ENCODE data around the gene MYO3B.
"Not testable (repeated sequence)": the region's sequence is repeated elsewhere in the genome, so short reads cannot be mapped to it uniquely, and the experiment has no call there.

Gene MYO3B

DNA sequence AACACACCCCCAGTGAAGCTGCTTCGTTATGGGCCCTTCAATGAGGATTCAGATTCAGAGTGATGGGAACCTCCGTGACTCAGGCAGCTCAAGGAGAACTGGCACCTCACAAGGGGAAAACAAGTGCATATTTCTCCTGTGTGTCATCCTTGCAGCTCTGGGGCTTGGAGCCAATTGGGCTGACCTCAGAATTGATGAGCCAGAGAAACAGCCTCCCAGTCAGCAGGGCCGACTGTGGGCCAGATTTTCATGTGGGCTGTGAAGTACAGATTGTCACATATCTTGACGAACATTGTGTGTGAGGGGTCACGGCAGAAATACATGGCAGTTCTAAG is 347.6 kb downstream of the MYO3B start:
- no peaks in the 10 kb centered on the region for H3K27me3 ChIP-seq (ENCODE audit: control insufficient read depth, insufficient read depth, low read length)
- H3K4me3 ChIP-seq (ENCODE audit: low read depth, low read length), result no peak overlapping the region

DNA sequence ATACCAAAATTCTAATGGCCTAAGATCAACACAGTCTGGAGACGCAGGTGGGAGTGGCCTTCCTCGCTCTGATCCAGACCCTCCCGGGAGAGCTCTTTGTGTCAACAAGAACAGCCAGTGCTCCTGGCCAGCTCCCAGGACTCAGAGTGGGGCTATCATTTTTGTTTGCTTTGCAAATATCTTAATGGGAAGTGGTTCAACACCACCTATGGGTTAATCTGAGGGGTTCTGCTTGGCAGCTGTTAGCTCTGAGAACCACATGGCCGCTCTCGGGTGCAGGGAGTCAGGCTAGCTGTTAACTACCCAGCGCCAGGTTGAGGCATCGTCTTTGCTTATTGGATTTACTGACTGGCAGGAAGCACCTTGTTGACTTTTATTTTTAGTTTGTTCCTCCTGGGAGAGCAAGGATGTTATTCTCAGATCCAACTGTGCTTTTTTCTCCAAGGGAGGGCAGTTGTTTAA is 352.4 kb downstream of the MYO3B start:
- Histone ChIP-seq H3K9ac (ENCODE audit: low read depth, low read length) (no peak overlapping the region), H3K4me3 (ENCODE audit: low read depth, low read length) (no peak overlapping the region)

More for the DNA sequence above, 347.6 kb downstream of the MYO3B start:
- H3K9me3 ChIP-seq (ENCODE audit: control insufficient read depth, insufficient read depth, low read length), result no peaks in the 10 kb centered on the region
- peaks cover 4% of the 10 kb centered on the region for H3K4me1 ChIP-seq (ENCODE audit: control insufficient read depth, insufficient read depth, low read length)
- H3K9ac ChIP-seq (ENCODE audit: low read depth, low read length), result no peak overlapping the region
- H3K36me3 ChIP-seq (ENCODE audit: control insufficient read depth, insufficient read depth, low read length), result no peaks in the 10 kb centered on the region

DNA sequence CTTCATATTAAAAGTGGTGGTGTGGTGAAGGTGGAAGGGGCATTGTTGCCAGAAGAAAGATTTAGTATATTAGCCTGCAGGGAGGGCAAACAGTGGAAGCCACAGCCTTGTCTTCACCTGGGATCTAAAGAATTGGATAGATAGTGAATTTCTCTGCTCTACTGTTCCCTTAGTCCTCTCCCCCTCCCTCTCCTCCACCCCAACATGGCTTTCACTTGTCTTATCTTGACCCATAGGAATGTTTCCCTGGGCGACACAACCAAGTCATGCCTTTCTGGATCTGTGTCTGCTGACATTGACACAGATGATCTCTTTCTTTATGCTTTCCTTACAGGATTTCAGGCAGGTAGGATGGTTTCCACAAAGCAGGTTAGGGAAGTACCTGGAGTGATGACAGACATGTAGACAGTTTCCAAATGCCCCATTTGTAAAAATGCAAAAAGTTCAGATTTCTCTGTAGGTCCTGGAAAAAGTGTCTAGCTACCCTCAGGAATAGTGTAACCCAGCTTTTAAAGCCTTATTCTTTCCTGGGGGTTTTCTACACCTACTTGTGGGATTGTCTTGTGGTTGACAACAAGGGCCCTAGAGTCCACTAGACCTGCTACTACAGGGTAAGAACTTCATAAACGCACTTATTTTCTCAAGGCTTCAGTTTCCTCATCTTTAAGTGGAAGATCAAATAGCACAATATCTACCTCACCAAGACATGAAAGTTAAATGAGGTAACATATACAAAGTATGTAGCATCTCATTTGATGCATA is 353.0 kb downstream of the MYO3B start:
- Histone ChIP-seq H3K9me3 (ENCODE audit: control insufficient read depth, insufficient read depth, low read length) (no peaks in the 10 kb centered on the region), H3K4me1 (ENCODE audit: control insufficient read depth, insufficient read depth, low read length) (peaks cover 4% of the 10 kb centered on the region), H3K36me3 (ENCODE audit: control insufficient read depth, insufficient read depth, low read length) (no peaks in the 10 kb centered on the region), H3K4me3 (ENCODE audit: low read depth, low read length) (no peak overlapping the region), H3K27me3 (ENCODE audit: control insufficient read depth, insufficient read depth, low read length) (no peaks in the 10 kb centered on the region), H3K9ac (ENCODE audit: low read depth, low read length) (no peak overlapping the region)

More for the DNA sequence above, 352.4 kb downstream of the MYO3B start:
- Histone ChIP-seq H3K36me3 (ENCODE audit: control insufficient read depth, insufficient read depth, low read length) (no peaks in the 10 kb centered on the region), H3K27me3 (ENCODE audit: control insufficient read depth, insufficient read depth, low read length) (no peaks in the 10 kb centered on the region), H3K4me1 (ENCODE audit: control insufficient read depth, insufficient read depth, low read length) (peaks cover 6% of the 10 kb centered on the region), H3K9me3 (ENCODE audit: control insufficient read depth, insufficient read depth, low read length) (no peaks in the 10 kb centered on the region)

DNA sequence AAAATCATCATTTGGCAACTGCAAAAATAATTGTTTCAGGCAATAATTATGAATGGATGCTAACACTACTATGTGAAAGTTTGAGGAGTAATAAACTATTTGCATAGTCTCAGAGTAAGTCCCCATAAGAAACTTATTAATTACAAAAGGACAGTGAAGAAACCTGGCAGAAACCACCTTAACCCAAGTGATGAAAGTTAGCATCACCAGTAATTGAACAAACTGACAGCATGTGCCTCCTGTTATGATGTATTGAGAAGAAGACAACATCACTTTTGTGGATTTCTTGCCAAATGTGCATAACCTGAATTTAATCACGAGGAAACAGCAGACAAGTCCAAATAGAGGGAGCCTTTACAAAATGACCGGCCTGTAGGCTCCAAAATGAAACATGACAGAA is 353.9 kb downstream of the MYO3B start:
- H3K4me3 ChIP-seq (ENCODE audit: low read depth, low read length), result no peak overlapping the region
- no peaks in the 10 kb centered on the region for H3K9me3 ChIP-seq (ENCODE audit: control insufficient read depth, insufficient read depth, low read length)
- H3K27me3 ChIP-seq (ENCODE audit: control insufficient read depth, insufficient read depth, low read length), result no peaks in the 10 kb centered on the region
- H3K4me1 ChIP-seq (ENCODE audit: control insufficient read depth, insufficient read depth, low read length), result peaks cover 4% of the 10 kb centered on the region
- no peaks in the 10 kb centered on the region for H3K36me3 ChIP-seq (ENCODE audit: control insufficient read depth, insufficient read depth, low read length)
- H3K9ac ChIP-seq (ENCODE audit: low read depth, low read length), result no peak overlapping the region

DNA sequence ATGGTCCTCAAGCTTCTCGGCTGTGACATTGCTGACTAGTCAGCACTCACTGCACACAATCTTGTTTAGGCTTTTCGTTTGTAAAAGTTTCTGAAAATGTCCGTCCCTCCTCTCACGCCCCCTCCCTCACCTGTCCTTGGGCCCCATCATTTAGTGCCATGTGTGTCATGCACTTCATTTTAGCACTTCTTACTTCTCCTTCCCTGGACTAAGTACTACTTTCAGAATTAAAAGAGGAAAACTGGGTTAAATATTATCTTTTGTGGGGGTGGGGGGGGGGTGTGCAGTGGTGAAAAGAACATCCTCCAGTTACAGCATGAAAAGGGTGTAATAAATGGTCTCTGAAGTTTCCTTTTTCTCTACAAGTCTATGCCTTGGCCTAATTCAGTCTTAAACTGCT is 355.2 kb downstream of the MYO3B start:
- Histone ChIP-seq H3K27me3 (ENCODE audit: control insufficient read depth, insufficient read depth, low read length) (no peaks in the 10 kb centered on the region), H3K9ac (ENCODE audit: low read depth, low read length) (no peak overlapping the region), H3K4me3 (ENCODE audit: low read depth, low read length) (no peak overlapping the region), H3K4me1 (ENCODE audit: control insufficient read depth, insufficient read depth, low read length) (peaks cover 4% of the 10 kb centered on the region), H3K9me3 (ENCODE audit: control insufficient read depth, insufficient read depth, low read length) (no peaks in the 10 kb centered on the region), H3K36me3 (ENCODE audit: control insufficient read depth, insufficient read depth, low read length) (no peaks in the 10 kb centered on the region)

DNA sequence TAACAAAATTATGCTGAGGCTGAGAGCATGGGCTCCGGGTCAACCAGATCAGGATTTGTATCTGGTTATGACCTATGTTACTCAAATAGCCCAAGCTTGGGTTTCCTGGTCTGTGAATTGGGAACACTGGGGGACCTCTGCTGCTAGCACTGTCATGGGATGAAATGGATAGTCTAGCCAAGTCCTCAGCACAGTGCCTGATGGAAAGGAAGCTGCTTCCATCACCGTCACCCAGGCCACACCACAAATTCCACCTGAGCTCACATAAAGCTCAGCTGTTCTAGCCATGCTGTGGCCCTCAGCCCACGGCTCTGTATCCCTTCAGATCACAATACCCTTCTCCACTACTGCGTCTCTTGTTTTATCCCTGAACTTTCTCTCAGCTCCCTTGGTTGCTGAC is 357.6 kb downstream of the MYO3B start:
- Histone ChIP-seq H3K27me3 (ENCODE audit: control insufficient read depth, insufficient read depth, low read length) (no peaks in the 10 kb centered on the region), H3K4me3 (ENCODE audit: low read depth, low read length) (no peak overlapping the region), H3K9me3 (ENCODE audit: control insufficient read depth, insufficient read depth, low read length) (no peaks in the 10 kb centered on the region), H3K36me3 (ENCODE audit: control insufficient read depth, insufficient read depth, low read length) (no peaks in the 10 kb centered on the region), H3K9ac (ENCODE audit: low read depth, low read length) (no peak overlapping the region), H3K4me1 (ENCODE audit: control insufficient read depth, insufficient read depth, low read length) (peaks cover 3% of the 10 kb centered on the region)

DNA sequence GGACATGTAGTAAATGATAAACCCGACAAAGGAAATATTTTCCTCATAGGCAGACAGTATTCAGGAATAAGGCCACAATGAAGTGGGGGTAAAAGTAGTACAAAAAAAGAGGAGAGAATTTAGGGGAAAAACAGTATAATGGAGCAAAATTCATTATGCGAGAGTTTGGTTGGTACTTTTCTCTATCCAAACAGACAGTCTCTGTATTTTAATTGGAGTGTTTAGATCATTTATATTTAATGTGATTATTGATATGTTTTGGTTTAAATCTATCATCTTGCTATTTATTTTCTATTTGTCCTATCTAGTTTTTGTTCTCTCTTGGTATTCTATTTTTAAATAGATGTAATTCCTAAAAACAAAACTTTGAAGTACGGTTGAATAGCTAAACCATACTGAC is 366.9 kb downstream of the MYO3B start:
- Histone ChIP-seq H3K36me3 (ENCODE audit: control insufficient read depth, insufficient read depth, low read length) (no peaks in the 10 kb centered on the region), H3K9me3 (ENCODE audit: control insufficient read depth, insufficient read depth, low read length) (no peaks in the 10 kb centered on the region), H3K27me3 (ENCODE audit: control insufficient read depth, insufficient read depth, low read length) (no peaks in the 10 kb centered on the region), H3K4me3 (ENCODE audit: low read depth, low read length) (no peak overlapping the region), H3K9ac (ENCODE audit: low read depth, low read length) (no peak overlapping the region), H3K4me1 (ENCODE audit: control insufficient read depth, insufficient read depth, low read length) (no peaks in the 10 kb centered on the region)

DNA sequence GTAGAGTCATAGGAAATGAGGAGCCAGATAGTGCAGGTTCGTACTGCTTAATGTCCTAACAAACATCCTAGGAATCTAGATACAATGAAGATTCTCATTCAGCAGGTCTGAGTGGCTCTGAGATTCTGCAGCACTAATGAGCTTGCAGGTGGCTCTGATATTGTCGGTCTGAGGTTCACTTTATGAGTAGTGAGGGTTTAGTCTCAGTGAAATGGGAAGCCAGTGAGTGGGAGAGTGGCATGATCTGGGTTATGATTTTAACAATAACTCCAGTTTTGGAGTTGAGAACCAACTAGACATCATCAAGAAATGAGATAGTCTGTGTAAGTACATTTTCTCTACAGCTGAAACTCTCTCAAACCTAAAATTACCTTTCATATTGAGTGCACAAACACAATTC is 370.4 kb downstream of the MYO3B start:
- H3K4me1 ChIP-seq (ENCODE audit: control insufficient read depth, insufficient read depth, low read length), result no peaks in the 10 kb centered on the region
- H3K27me3 ChIP-seq (ENCODE audit: control insufficient read depth, insufficient read depth, low read length), result no peaks in the 10 kb centered on the region
- no peaks in the 10 kb centered on the region for H3K9me3 ChIP-seq (ENCODE audit: control insufficient read depth, insufficient read depth, low read length)
- H3K9ac ChIP-seq (ENCODE audit: low read depth, low read length), result no peak overlapping the region
- H3K4me3 ChIP-seq (ENCODE audit: low read depth, low read length), result no peak overlapping the region
- H3K36me3 ChIP-seq (ENCODE audit: control insufficient read depth, insufficient read depth, low read length), result no peaks in the 10 kb centered on the region

DNA sequence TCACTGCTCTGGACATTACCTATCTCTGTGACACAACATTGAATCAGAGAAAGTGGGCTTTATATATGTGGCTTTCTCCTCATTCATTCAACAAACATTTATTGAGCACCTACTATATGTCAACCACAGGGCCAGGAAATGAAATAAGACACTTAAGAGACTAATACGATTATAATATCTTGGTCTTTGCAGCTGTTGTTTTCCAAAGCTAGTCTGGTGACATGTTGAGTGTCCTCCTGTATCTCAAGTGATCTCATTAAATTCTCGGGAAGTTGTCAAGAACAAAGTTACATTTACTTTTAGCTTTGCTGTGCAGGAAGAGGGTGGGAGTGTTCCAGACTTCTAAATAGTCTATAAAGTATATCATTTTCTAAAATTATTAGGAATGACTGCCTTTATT is 372.6 kb downstream of the MYO3B start:
- Histone ChIP-seq H3K9ac (ENCODE audit: low read depth, low read length) (no peak overlapping the region), H3K36me3 (ENCODE audit: control insufficient read depth, insufficient read depth, low read length) (no peaks in the 10 kb centered on the region), H3K4me1 (ENCODE audit: control insufficient read depth, insufficient read depth, low read length) (no peaks in the 10 kb centered on the region)

DNA sequence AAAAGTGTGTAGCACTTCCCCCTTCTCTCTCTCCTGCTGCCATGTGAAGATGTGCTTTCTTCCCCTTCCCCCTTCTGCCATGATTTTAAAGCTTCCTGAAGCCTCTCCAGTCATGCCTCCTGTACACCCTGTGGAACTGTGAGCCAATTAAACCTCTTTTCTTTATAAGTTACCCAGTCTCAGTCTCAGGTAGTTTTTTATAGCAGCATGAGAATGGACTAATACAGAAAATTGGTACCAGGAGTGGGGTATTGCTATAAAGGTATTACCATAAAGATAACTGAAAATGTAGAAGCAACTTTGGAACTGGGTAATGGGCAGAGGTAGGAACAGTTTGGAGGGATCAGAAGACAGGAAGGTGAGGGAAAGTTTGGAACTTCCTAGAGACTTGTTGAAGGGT is 374.0 kb downstream of the MYO3B start:
- H3K4me1 ChIP-seq (ENCODE audit: control insufficient read depth, insufficient read depth, low read length); H3K9ac ChIP-seq (ENCODE audit: low read depth, low read length); H3K9me3 ChIP-seq (ENCODE audit: control insufficient read depth, insufficient read depth, low read length); H3K4me3 ChIP-seq (ENCODE audit: low read depth, low read length); H3K27me3 ChIP-seq (ENCODE audit: control insufficient read depth, insufficient read depth, low read length); H3K36me3 ChIP-seq (ENCODE audit: control insufficient read depth, insufficient read depth, low read length): not testable (repeated sequence)

More for the DNA sequence above, 372.6 kb downstream of the MYO3B start:
- Histone ChIP-seq H3K9me3 (ENCODE audit: control insufficient read depth, insufficient read depth, low read length) (no peaks in the 10 kb centered on the region), H3K27me3 (ENCODE audit: control insufficient read depth, insufficient read depth, low read length) (no peaks in the 10 kb centered on the region), H3K4me3 (ENCODE audit: low read depth, low read length) (no peak overlapping the region)

DNA sequence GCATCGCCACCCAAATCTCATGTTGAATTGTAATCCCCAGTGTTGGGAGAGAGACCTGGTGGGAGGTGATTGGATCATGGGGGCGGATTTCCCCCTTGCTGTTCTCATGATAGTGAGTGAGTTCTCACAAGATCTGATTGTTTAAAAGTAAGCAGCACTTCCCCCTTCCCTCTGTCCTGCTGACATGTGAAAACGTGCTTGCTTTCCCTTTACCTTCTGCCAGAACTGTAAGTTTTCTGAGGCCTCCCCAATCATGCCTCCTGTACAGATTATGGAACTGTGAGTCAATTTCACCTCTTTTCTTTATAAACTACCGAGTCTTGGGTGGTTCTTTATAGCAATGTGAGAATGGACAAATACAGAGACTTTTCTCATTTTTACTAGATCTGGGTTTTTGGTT is 375.8 kb downstream of the MYO3B start:
- Histone ChIP-seq H3K9me3 (ENCODE audit: control insufficient read depth, insufficient read depth, low read length) (no peaks in the 10 kb centered on the region), H3K27me3 (ENCODE audit: control insufficient read depth, insufficient read depth, low read length) (no peaks in the 10 kb centered on the region), H3K4me3 (ENCODE audit: low read depth, low read length) (no peak overlapping the region), H3K36me3 (ENCODE audit: control insufficient read depth, insufficient read depth, low read length) (no peaks in the 10 kb centered on the region), H3K4me1 (ENCODE audit: control insufficient read depth, insufficient read depth, low read length) (no peaks in the 10 kb centered on the region), H3K9ac (ENCODE audit: low read depth, low read length) (no peak overlapping the region)

DNA sequence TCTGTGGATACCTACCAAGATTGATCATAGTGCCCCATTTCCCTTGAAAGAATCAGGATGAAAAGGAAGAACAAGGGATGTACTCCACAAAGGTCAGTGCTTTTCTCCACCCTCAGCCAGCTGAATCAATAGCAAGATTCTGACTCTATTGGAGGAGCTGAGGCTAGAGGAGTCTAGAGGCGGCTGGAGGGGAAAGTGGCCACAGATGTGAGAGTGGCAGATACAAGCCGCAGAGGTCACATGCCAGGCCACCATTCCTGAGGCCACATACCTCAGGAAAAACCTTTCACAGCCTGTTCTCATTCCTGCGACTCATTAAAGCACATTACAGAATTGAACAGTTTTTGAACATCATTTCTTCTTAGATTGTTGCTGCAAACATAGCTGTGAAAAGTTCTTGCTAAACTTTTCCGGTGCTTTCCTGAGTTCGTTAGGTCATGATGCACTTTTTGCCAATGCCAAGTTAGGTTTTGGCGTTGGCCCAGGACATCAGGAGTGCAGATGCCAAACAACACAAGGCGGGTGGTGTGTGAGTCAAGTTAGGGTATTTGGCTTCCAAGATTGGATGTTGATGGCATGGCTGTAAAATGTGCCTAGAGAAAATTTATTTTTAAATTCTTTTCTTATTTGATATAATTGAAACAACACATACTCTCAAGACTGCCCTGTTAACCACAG is 376.5 kb downstream of the MYO3B start:
- Histone ChIP-seq H3K9me3 (ENCODE audit: control insufficient read depth, insufficient read depth, low read length) (no peaks in the 10 kb centered on the region), H3K27me3 (ENCODE audit: control insufficient read depth, insufficient read depth, low read length) (no peaks in the 10 kb centered on the region), H3K4me1 (ENCODE audit: control insufficient read depth, insufficient read depth, low read length) (no peaks in the 10 kb centered on the region), H3K36me3 (ENCODE audit: control insufficient read depth, insufficient read depth, low read length) (no peaks in the 10 kb centered on the region), H3K4me3 (ENCODE audit: low read depth, low read length) (no peak overlapping the region), H3K9ac (ENCODE audit: low read depth, low read length) (no peak overlapping the region)

All from iPS-15b (cell line).